Loucy (cell line): ENCODE measurements around the gene GLA.

Experiments
- EZH2phosphoT487 ChIP-seq: fragments of 200-600 bp; IDR thresholded peaks from 2 replicates; pipeline ENCODE4 v1.6.1; 2018; ENCODE audit warnings: antibody characterized with exemption, mild to moderate bottlenecking, moderate library complexity, borderline replicate concordance
- TF ChIP-seq, protein P1 (sequence below): fragments of 200-600 bp; sonication (generic); conservative IDR thresholded peaks from 2 replicates; pipeline ENCODE4 v1.5.1; 2014; ENCODE audit warnings: mild to moderate bottlenecking, antibody characterized with exemption, low read length

DNA sequence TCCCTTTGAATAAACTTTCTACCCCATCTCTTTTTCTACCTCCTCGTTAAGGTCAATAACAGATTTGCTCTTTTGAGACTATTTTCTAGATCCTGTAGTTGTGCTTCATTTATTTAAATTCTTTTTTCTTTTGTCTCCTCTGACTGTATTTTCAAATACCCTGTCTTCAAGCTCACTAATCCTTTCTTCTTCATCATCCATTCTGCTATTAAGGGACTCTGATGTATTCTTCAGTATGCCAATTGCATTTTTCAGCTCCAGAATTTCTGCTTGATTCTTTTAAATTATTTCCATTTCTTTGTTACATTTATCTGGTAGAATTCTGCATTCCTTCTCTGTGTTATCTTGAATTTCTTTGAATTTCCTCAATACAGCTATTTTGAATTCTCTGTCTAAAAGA lies 41.6 kb upstream of the GLA start:
- TF ChIP-seq, protein P1, sequence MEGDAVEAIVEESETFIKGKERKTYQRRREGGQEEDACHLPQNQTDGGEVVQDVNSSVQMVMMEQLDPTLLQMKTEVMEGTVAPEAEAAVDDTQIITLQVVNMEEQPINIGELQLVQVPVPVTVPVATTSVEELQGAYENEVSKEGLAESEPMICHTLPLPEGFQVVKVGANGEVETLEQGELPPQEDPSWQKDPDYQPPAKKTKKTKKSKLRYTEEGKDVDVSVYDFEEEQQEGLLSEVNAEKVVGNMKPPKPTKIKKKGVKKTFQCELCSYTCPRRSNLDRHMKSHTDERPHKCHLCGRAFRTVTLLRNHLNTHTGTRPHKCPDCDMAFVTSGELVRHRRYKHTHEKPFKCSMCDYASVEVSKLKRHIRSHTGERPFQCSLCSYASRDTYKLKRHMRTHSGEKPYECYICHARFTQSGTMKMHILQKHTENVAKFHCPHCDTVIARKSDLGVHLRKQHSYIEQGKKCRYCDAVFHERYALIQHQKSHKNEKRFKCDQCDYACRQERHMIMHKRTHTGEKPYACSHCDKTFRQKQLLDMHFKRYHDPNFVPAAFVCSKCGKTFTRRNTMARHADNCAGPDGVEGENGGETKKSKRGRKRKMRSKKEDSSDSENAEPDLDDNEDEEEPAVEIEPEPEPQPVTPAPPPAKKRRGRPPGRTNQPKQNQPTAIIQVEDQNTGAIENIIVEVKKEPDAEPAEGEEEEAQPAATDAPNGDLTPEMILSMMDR, result no peak
- no peak for TF ChIP-seq EZH2phosphoT487
